Neutrophil (primary cell): ENCODE measurements around the gene PIGR.

Experiments used
- H3K27ac ChIP-seq: fragments of 200-600 bp; sonication (generic); 2 replicates; pipeline ENCODE4 v1.5.1; 2016; ENCODE audit warnings: mild to moderate bottlenecking, moderate library complexity
- H3K27me3 ChIP-seq: fragments of 200-600 bp; sonication (generic); 2 replicates; pipeline ENCODE4 v1.6.0; 2016; ENCODE audit warnings: mild to moderate bottlenecking
- H3K36me3 ChIP-seq: fragments of 200-600 bp; sonication (generic); 2 replicates; pipeline ENCODE4 v1.5.1; 2017
- H3K4me1 ChIP-seq, 2 experiments: fragments of 200-600 bp in 1 of 2; sonication (generic) in 1 of 2; 1 replicate in 1 of 2; 2 replicates in 1 of 2; pipeline versions ENCODE4 v1.5.1 to v1.6.1; 2013 to 2016; ENCODE audit warnings: low read depth in 1 of 2, low read length in 1 of 2, mild to moderate bottlenecking in 1 of 2, moderate library complexity in 1 of 2; ENCODE audit not compliant: control insufficient read depth in 1 of 2, insufficient read depth in 1 of 2
- H3K4me3 ChIP-seq, 2 experiments: fragments of 200-600 bp in 1 of 2; sonication (generic) in 1 of 2; 1 replicate in 1 of 2; 2 replicates in 1 of 2; pipeline ENCODE4 v1.5.1; 2013 to 2016; ENCODE audit warnings: low read depth in 1 of 2, low read length in 1 of 2, mild to moderate bottlenecking in 1 of 2, moderate library complexity in 1 of 2
- H3K9me3 ChIP-seq: fragments of 200-600 bp; sonication (generic); 2 replicates; pipeline ENCODE4 v1.5.1; 2016
- CTCF ChIP-seq: fragments of 200-600 bp; sonication (generic); IDR thresholded peaks from 2 replicates; pipeline ENCODE4 v1.5.1; 2016; ENCODE audit warnings: antibody characterized with exemption

Gene PIGR

GRCh38 chr1:206949208-206949607 lies 2.9 kb upstream of the PIGR start:
- Histone ChIP-seq H3K27me3 (peaks cover 41% of the 10 kb centered on the region), H3K27ac (no peak overlapping the region), H3K36me3 (no peaks in the 10 kb centered on the region), H3K4me1 (no peaks in the 10 kb centered on the region), H3K9me3 (no peaks in the 10 kb centered on the region), H3K4me3 (no peak overlapping the region)
- no peak for TF ChIP-seq CTCF

GRCh38 chr1:206947255-206947654 lies 989 bp upstream of the PIGR start:
- H3K4me1 ChIP-seq: no peaks in the 10 kb centered on the region
- no peak overlapping the region for H3K27ac ChIP-seq
- H3K36me3 ChIP-seq: no peaks in the 10 kb centered on the region
- H3K4me3 ChIP-seq: no peak overlapping the region
- no peaks in the 10 kb centered on the region for H3K9me3 ChIP-seq
- peaks cover 60% of the 10 kb centered on the region for H3K27me3 ChIP-seq
- TF ChIP-seq CTCF: no peak

- no peaks in the 10 kb centered on the region for H3K9me3 ChIP-seq
- TF ChIP-seq CTCF: no peak
- peaks cover 51% of the 10 kb centered on the region for H3K27me3 ChIP-seq
- H3K4me1 ChIP-seq: no peaks in the 10 kb centered on the region
- no peak overlapping the region for H3K4me3 ChIP-seq
- H3K36me3 ChIP-seq: no peaks in the 10 kb centered on the region
- H3K27ac ChIP-seq: no peak overlapping the region
Measured at GRCh38 chr1:206945779-206946178, 487 bp downstream of the PIGR start.

- Histone ChIP-seq H3K27me3 (peaks cover 46% of the 10 kb centered on the region), H3K4me1 (no peaks in the 10 kb centered on the region), H3K4me3 (no peak overlapping the region), H3K9me3 (no peaks in the 10 kb centered on the region), H3K27ac (no peak overlapping the region), H3K36me3 (no peaks in the 10 kb centered on the region)
- TF ChIP-seq CTCF: no peak
Measured at GRCh38 chr1:206944703-206945102, 1.6 kb downstream of the PIGR start.

GRCh38 chr1:206941766-206942418 lies 4.4 kb downstream of the PIGR start:
- no peak overlapping the region for H3K27ac ChIP-seq
- H3K4me3 ChIP-seq: no peak overlapping the region
- H3K4me1 ChIP-seq: no peaks in the 10 kb centered on the region
- no peaks in the 10 kb centered on the region for H3K9me3 ChIP-seq
- H3K27me3 ChIP-seq: peaks cover 35% of the 10 kb centered on the region
- TF ChIP-seq CTCF: no peak
- no peaks in the 10 kb centered on the region for H3K36me3 ChIP-seq

- Histone ChIP-seq H3K27ac (no peak overlapping the region), H3K27me3 (peaks cover 37% of the 10 kb centered on the region)
- no peak for TF ChIP-seq CTCF
Measured at GRCh38 chr1:206940588-206940936, 5.7 kb downstream of the PIGR start.

More at GRCh38 chr1:206940588-206940936, 5.7 kb downstream of the PIGR start:
- H3K4me3 ChIP-seq: no peak overlapping the region
- no peaks in the 10 kb centered on the region for H3K36me3 ChIP-seq
- H3K4me1 ChIP-seq: no peaks in the 10 kb centered on the region
- no peaks in the 10 kb centered on the region for H3K9me3 ChIP-seq
